H7 (cell line): Measurements from ENCODE around the gene RBKS. TPM values are rescaled to one million over a fixed set of nuclear protein-coding genes. Genes with fewer than 3 reads are reported as not detected.
"Not testable (repeated sequence)": the region's sequence is repeated elsewhere in the genome, so short reads cannot be mapped to it uniquely, and the experiment has no call there.

ENCODE experiments used
- DNase-seq: peaks from one replicate; pipeline ENCODE4 v3.0.0; 2012
- H3K27me3 ChIP-seq: 2 replicates; pipeline ENCODE4 v1.6.0; 2011; ENCODE audit warnings: mild to moderate bottlenecking, low read length; ENCODE audit not compliant: control insufficient read depth, insufficient read depth
- H3K36me3 ChIP-seq: replicated peaks from 2 replicates; pipeline ENCODE4 v1.5.1; 2011; ENCODE audit warnings: low read length; ENCODE audit not compliant: control insufficient read depth, insufficient read depth
- H3K4me3 ChIP-seq: 2 replicates; pipeline ENCODE4 v1.5.1; 2011; ENCODE audit warnings: low read depth, mild to moderate bottlenecking, control low read depth, low read length, moderate library complexity; ENCODE audit not compliant: insufficient read depth
- total RNA-seq: library from RNA; depleted of rRNA; stranded (reverse); fragments of >200 nt; shearing (Covaris generic); gene quantifications from 2 replicates; pipeline ENCODE4 v1.2.3, GENCODE V29; 2014

RBKS gene
- total RNA-seq, 1 experiment from 2014 or later: 1.7 TPM

DNA sequence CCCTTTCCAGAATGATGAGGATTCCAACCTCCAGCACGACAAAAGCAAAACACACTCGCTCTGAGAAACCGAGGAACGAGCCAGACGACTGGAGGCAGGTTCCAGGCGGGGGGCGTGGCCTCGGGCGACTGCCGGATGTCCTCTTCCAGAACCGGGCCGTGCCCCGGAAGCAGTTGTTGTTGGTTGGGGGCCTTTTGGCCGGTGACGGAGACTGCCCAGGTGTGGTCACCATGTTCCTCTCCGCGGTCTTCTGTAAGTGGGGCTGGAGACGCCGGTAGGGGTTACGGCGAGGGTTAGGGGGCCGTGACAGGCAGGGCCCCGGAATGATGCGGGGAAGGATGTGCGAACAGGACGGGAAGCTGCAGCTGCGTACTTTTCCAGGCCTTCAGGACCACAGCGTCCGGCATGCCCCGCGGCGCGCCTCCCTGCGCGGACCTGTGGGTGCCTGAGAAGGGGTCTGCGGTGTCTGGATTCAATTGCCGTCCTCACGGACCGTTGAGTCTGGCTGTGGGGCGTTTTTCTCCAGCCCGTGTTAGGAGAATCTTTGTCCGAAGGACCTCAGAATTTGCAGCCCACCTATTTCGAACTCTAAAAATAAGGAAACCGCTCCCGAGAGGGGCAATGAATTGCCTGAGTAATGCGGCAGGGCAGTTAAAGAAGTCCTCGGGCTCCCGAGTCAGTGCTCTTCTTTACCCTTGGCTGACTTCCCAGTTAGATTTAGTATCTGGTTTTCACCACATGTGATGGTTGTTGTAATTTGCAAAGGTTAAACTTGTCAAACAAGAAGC, 118.4 kb downstream of the RBKS start, which contains the start of gene MRPL33:
TSS of gene MRPL33 (plus strand) at position 172 of the 788 bp plus-strand sequence. CDS start at position 231, 59 bp downstream.
- peak; percentile 95 for DNase-seq
- peak within 1 kb of the TSS; percentile 84 for H3K4me3 ChIP-seq
- H3K36me3 ChIP-seq: no peaks in the 10 kb centered on the region; the same call in 1 of the 2 replicates
- H3K27me3 ChIP-seq: no peaks in the 10 kb centered on the region; the same call in 1 of the 2 replicates

GRCh38 chr2:27771202-27771547, 119.0 kb downstream of the RBKS start:
- H3K4me3 ChIP-seq: peak overlapping the region; percentile 84
- H3K36me3 ChIP-seq: no peaks in the 10 kb centered on the region; the same call in 1 of the 2 replicates
- no peak for DNase-seq
- no peaks in the 10 kb centered on the region; the same call in 1 of the 2 replicates for H3K27me3 ChIP-seq

DNA sequence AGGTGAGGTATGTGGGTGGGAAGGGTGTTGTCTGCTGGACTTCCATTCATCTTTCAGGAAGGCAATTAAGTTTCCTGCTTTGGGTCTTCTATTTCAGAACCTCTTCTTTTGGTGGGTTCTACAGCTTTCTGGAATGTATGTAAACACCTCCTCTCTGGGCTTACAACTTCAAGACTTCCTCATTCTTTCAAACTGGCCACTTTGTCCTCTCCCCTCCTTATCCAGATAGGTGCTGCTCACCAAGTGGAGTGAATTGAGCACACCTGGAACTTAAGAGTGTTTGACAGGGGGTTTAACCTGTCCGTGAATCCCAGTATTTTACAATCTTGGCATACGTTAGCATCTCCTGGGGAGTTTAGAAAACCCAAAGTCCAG, 123.9 kb downstream of the RBKS start:
- no peaks in the 10 kb centered on the region for H3K36me3 ChIP-seq
- H3K27me3 ChIP-seq: no peaks in the 10 kb centered on the region; the same call in 1 of the 2 replicates
- DNase-seq: no peak
- no peak overlapping the region for H3K4me3 ChIP-seq

DNA sequence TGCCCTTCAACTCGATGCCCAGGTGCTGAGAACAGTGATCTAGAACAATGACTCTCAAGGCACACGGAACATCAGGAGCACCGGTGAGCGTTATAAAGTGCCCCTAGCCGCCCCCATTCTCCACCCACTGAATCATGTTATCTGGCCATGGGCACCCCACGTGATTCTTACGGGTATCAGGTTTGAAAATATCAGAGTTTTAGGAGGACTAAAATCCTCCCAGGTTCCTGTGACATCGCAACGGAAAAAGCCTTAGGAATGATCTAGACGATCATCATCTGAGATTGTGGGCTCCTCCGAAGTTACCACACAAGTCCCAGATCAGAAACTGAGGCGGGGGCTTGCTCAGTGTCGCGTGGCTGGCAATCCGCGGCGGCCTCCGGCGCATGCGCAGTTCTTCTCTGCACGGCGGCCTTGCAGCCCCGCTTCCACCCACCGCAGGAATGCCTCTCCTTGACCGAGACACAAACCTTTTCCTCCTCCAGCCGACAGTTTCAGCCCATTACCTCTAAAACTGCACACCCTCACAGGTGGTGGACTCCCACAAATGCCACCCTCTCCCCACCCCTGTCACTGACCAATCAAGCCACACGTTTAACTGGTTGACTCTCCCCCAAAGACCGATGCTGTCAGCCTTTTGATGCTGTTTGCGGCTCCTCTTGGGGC, 124.4 kb downstream of the RBKS start:
- Histone ChIP-seq H3K36me3 (no peaks in the 10 kb centered on the region), H3K4me3 (no peak overlapping the region), H3K27me3 (no peaks in the 10 kb centered on the region; the same call in 1 of the 2 replicates)
- DNase-seq: no peak

- not testable (repeated sequence) for H3K4me3 ChIP-seq, H3K27me3 ChIP-seq, DNase-seq, H3K36me3 ChIP-seq
These were observed 125.7 kb downstream of the RBKS start for GRCh38 chr2:27764526-27764925.

GRCh38 chr2:27763907-27764267, 126.3 kb downstream of the RBKS start:
- no peaks in the 10 kb centered on the region for H3K36me3 ChIP-seq
- no peak for DNase-seq
- H3K27me3 ChIP-seq: no peaks in the 10 kb centered on the region; the same call in 1 of the 2 replicates
- no peak overlapping the region for H3K4me3 ChIP-seq

DNA sequence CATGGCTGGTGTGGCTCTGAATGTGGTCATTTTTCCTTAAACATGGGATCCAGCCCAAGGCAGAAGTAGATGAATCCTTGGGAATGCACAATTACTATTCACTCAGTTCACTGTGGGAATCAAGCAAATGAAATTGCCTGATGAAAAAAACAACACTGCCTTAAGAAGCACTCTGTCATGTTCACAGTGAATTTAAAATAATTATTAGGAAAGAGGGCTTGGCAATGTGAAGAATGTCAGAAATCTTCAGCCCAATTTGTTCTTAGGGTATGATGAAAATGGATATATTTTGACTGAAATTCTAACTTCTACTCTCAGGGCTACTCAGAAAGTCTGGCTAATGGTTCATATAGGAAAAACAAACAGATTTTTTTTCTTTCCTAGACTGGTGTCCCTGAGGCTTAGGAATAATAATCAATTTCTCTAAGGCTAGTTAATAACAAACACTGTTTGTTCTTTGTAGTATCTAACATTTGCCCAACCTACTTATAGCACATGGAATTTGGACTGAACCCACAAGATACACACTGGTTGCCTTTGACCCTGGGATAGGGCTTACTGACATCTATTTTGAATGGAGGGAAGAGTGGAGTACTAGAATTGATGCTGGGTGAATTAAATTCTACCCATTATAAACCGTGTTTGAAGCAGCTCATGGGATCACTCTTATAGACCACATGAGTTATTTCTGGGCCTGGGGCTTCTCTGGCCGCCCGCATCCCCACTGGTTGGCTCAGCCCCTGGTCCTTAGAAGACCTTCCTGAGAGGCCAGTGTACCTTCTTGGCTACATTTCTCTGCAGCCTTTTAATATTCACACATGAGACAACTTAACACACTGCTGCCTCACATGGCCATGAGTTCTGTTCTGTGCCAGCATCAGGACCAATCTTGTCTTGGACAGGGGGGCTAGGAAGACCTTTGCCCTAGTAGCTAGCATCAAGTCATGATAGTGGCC, 127.0 kb downstream of the RBKS start:
- H3K27me3 ChIP-seq: no peaks in the 10 kb centered on the region; the same call in 1 of the 2 replicates
- no peak overlapping the region for H3K4me3 ChIP-seq
- no peak for DNase-seq
- H3K36me3 ChIP-seq: no peaks in the 10 kb centered on the region

DNA sequence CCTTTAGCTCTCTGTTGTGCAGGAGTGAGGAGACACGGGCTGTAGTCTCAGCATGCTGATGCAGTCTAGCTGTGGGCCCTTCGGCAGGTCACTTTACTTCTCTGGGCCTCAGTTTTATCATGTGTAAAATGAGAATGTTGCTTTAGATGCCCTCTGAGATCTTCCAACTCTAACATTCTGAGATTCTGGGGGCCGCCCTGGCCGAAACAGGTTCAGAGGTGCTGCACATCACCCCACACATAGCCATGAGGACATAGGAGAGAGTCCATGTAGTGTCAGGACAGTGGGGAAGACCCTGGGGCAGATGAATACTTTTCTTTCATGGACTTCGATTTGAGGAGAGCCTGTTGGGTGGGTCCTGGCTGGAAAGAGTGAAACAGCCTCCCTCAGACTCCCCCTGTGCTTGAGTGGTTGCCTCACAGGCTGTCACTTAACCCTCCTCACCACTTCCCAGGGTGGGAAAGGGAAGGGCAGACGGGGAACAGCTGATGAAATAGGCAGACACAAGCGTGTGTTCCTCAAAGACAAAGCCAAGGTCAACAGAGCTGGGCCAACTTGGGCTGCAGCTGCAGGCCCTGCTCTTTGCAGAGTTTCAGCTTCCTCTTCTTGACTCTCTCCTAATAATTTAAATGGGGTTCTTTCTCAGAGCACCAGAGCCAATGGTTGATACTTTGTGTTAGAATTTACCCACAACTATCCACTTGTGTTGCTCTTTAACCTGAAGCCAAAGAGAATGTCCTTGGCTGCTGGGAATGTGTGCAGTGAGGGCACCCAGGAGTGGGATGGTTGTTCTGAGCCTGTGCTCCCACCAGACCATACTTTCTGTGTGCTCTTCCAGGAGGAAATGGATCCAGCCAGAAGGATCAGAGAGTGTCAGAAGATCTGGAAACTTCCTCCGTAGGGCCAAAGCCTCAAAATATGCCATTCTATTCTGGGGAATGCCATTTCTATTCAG, 133.4 kb downstream of the RBKS start:
- Histone ChIP-seq H3K36me3 (no peaks in the 10 kb centered on the region), H3K4me3 (no peak overlapping the region), H3K27me3 (no peaks in the 10 kb centered on the region)
- DNase-seq: no peak

GRCh38 chr2:27756091-27756490, 134.1 kb downstream of the RBKS start:
- Histone ChIP-seq H3K36me3 (no peaks in the 10 kb centered on the region), H3K4me3 (no peak overlapping the region), H3K27me3 (no peaks in the 10 kb centered on the region)
- no peak for DNase-seq

DNA sequence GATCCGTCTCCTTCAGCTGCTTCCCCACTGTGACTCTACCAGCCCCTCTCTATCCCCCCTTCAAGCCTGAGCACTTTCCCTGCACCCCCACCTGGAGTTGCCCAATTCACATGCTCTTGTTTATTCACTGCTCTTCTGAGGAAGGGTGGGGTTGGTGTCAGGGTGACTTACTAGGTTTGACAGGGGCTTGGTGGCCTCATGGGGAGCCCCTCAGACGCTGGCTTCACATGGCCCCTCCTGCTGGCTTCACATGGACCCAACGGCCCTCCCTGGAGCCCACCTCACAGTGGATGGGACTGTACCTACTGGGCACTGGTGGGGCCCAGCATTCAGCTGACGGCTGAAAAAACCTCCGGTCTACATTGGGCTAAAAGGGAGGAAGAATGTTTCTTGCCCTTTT, 135.4 kb downstream of the RBKS start:
- DNase-seq: no peak
- Histone ChIP-seq H3K36me3 (no peaks in the 10 kb centered on the region), H3K4me3 (no peak overlapping the region), H3K27me3 (no peaks in the 10 kb centered on the region)

GRCh38 chr2:27754138-27754588, 136.0 kb downstream of the RBKS start:
- Histone ChIP-seq H3K36me3 (no peaks in the 10 kb centered on the region), H3K4me3 (no peak overlapping the region), H3K27me3 (no peaks in the 10 kb centered on the region)
- DNase-seq: peak; percentile 85

DNA sequence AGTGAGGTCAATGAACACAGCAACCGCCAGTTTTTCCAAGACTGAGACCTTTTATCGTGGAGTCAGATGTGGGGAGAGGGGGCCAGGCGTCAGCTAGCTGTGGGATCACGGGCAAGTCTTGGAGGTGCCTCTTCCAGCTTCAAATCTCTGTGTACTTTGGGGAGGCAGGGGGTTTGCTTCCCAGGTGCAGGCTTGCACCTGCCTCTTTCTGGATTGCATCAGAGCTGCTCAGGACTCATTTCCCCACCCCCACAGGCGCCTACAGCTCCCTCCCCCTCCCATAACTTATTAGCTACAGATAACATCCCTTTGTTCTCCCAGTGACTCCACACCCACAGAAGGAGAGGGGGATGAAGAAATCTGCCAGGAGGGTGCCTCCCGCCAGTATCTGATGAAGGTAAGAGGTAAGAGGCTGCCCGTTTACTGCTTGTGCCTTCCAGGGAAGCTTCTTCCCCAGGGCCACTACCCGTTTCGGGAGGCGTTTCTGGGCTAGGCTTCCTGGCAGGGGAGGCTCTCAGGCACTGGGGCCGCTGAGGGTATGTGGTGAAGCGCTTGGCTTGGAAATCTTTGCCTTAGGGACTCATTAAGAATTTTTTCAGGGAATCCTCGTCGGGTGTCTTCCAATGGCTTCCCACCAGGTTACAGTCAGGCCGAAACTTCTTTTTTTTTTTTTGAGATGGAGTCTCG, 137.5 kb downstream of the RBKS start:
- Histone ChIP-seq H3K36me3 (no peaks in the 10 kb centered on the region), H3K27me3 (no peaks in the 10 kb centered on the region), H3K4me3 (peak overlapping the region; percentile 55)
- peak; percentile 76 for DNase-seq

DNA sequence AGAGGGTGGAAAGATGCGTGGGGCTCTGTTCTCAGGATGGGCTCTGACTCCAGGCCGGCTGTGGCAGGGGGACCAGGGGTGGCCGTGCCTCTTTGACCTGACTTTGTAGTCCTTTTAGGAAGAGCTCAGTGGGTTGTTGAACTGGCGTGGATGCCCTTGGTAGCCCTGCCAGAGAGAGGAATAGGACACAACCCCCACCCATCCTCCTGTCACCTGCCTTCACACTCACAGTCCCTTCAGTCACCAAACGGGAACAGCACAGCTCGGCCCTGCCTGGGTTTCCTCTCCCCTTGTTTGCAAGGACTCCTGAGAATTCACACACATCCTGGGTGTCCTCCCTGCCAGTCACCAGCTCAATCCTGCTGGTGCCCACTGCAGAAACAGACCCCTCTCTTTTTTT, 138.8 kb downstream of the RBKS start:
- Histone ChIP-seq H3K4me3 (no peak overlapping the region), H3K36me3 (no peaks in the 10 kb centered on the region), H3K27me3 (no peaks in the 10 kb centered on the region)
- no peak for DNase-seq
